Uterus (tissue), 4 donors: Measurements from ENCODE around the gene LYZL6. TPM values are rescaled to one million over a fixed set of nuclear protein-coding genes. Genes with fewer than 3 reads are reported as not detected.

Experiments used
- DNase-seq, 2 donors: peaks; one replicate each; pipeline ENCODE4 v3.0.0-alpha.2; 2019 to 2020
- H3K27ac ChIP-seq, 2 donors: fragments of 200-600 bp; sonication (generic); 1 replicate in 1 of 2; 2 replicates in 1 of 2; pipeline ENCODE4 v1.5.1; 2016 to 2018
- H3K27me3 ChIP-seq, 2 donors: fragments of 200-600 bp; sonication (generic); one replicate each; pipeline ENCODE4 v1.5.1; 2018 to 2019; ENCODE audit warnings: control low read depth in 1 of 2
- H3K36me3 ChIP-seq, 2 donors: fragments of 200-600 bp; sonication (generic); one replicate each; pipeline ENCODE4 v1.5.1; 2019; ENCODE audit warnings: control low read depth in 1 of 2
- H3K4me1 ChIP-seq, 2 donors: fragments of 200-600 bp; sonication (generic); one replicate each; pipeline ENCODE4 v1.5.1; 2018 to 2019; ENCODE audit warnings: control low read depth in 1 of 2
- H3K4me3 ChIP-seq, 2 donors: fragments of 200-600 bp; sonication (generic); 1 replicate in 1 of 2; 2 replicates in 1 of 2; pipeline ENCODE4 v1.5.1; 2018 to 2019; ENCODE audit warnings: mild to moderate bottlenecking in 1 of 2
- H3K9me3 ChIP-seq, 2 donors: fragments of 200-600 bp; sonication (generic); one replicate each; pipeline ENCODE4 v1.5.1; 2019; ENCODE audit warnings: control low read depth in 1 of 2
- POLR2A ChIP-seq, 2 donors: fragments of 450-650 bp; IDR thresholded peaks; one replicate each; pipeline ENCODE4 v1.6.1; 2016; ENCODE audit warnings: antibody characterized with exemption in 2 of 2, mild to moderate bottlenecking in 1 of 2, moderate library complexity in 1 of 2
- intact Hi-C: fragments of 100-400 bp; cut with DNase I; formaldehyde crosslinking; loops from one replicate; pipeline ENCODE4 v1.15.1; 2023; ENCODE audit warnings: low total_unique reads
- total RNA-seq, 4 donors: library from RNA; depleted of rRNA in 3 of 4; stranded (reverse); fragments of >200 nt in 3 of 4; gene quantifications; one replicate each; pipeline versions ENCODE4 v1.1.0 to v1.2.4, GENCODE V29; 2014 to 2023
- TF ChIP-seq, protein P1 (sequence below), 4 experiments: fragments of 200-600 bp in 2 of 4; fragments of 450-650 bp in 2 of 4; sonication (generic) in 2 of 4; IDR thresholded peaks; one replicate each; pipeline ENCODE4 v1.5.1; 2016 to 2019; ENCODE audit warnings: antibody characterized with exemption in 4 of 4, mild to moderate bottlenecking in 2 of 4, moderate library complexity in 1 of 4
- donor health status: DM: yes; HTN: yes; CAD: no.

Gene LYZL6
- total RNA-seq, 4 donors from 2014 or later, result not detected

DNA sequence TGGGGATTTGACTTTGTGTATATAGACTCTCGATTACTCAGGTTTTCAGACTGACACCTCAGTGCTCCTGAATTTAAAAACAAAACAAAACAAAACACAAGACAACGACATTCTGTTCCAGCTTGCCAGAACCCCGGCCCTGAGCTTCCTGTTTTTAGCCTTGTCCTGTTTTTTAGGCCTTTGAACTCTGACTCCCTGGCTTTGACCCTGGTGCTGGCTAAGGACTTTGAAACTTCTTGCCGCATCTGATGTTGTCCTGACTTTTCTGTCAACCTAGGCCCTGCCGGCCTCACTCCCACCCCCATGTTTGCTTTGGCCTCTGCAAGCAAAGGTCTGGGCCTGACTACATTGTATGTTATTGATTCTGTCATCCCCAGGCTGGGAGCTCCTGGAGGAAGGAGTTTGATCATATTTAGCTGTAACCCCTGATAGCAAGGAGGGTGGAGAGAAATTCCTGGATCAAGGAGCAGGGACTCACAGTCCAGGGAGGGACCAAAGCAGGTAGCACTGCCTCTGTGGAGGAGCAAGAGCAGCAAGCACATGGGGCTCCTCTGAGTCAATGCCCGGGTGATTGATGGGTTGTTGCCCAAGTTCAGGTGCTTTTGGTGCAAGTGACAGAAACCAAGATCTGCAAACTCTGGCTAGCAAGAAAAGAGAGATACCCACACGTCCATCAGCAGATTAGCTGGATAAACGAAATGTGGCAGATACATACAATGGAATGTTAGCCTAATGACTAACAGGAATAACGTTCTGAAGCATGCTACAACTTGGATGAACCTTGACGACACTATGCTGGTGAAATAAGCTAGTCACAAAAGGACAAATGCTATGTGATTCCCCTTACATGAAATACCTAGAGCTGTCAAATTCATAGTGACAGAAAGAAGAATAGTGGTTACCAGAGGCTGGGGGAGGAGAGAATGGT, 30.1 kb upstream of the LYZL6 start:
- H3K4me3 ChIP-seq, result no peak overlapping the region
- no peak for DNase-seq
- TF ChIP-seq, protein P1, sequence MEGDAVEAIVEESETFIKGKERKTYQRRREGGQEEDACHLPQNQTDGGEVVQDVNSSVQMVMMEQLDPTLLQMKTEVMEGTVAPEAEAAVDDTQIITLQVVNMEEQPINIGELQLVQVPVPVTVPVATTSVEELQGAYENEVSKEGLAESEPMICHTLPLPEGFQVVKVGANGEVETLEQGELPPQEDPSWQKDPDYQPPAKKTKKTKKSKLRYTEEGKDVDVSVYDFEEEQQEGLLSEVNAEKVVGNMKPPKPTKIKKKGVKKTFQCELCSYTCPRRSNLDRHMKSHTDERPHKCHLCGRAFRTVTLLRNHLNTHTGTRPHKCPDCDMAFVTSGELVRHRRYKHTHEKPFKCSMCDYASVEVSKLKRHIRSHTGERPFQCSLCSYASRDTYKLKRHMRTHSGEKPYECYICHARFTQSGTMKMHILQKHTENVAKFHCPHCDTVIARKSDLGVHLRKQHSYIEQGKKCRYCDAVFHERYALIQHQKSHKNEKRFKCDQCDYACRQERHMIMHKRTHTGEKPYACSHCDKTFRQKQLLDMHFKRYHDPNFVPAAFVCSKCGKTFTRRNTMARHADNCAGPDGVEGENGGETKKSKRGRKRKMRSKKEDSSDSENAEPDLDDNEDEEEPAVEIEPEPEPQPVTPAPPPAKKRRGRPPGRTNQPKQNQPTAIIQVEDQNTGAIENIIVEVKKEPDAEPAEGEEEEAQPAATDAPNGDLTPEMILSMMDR (IDR thresholded peaks at IDR 0.05), result no peak
- TF ChIP-seq POLR2A (IDR thresholded peaks at IDR 0.05), result no peak
- H3K9me3 ChIP-seq, result no peaks in the 10 kb centered on the region
- peak overlapping the region in 1 of 2 donors; percentile 21 for H3K27ac ChIP-seq
- no peaks in the 10 kb centered on the region for H3K4me1 ChIP-seq
- no peaks in the 10 kb centered on the region for H3K36me3 ChIP-seq
- H3K27me3 ChIP-seq, result no peaks in the 10 kb centered on the region
- intact Hi-C loops, result no loop called here

DNA sequence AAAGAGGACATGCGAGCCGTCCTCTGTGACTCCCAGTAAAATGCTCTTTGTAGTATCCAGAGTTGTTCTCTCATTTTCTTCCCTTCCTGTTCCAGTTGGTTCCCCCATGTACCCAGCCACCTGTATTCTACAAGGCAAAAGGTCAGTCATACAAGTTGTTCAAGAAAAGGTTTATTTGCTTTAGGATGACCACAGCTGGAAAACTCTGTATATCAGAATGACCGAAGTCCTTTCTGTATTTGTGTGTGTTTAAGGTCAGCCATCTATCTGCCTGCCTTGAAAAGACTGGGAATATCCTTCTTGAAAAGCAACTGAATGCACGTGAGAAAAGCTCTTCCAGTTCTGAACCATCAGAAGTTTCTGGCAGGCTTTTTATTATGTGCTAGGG, 29.4 kb upstream of the LYZL6 start:
- intact Hi-C loops, result no loop called here
- H3K27me3 ChIP-seq, result no peaks in the 10 kb centered on the region
- H3K27ac ChIP-seq, result peak overlapping the region in 1 of 2 donors; percentile 21
- H3K36me3 ChIP-seq, result no peaks in the 10 kb centered on the region
- no peak overlapping the region for H3K4me3 ChIP-seq
- H3K9me3 ChIP-seq, result no peaks in the 10 kb centered on the region
- no peaks in the 10 kb centered on the region for H3K4me1 ChIP-seq
- no peak for TF ChIP-seq POLR2A (IDR thresholded peaks at IDR 0.05)
- TF ChIP-seq, protein P1 (IDR thresholded peaks at IDR 0.05), result no peak
- DNase-seq, result no peak

DNA sequence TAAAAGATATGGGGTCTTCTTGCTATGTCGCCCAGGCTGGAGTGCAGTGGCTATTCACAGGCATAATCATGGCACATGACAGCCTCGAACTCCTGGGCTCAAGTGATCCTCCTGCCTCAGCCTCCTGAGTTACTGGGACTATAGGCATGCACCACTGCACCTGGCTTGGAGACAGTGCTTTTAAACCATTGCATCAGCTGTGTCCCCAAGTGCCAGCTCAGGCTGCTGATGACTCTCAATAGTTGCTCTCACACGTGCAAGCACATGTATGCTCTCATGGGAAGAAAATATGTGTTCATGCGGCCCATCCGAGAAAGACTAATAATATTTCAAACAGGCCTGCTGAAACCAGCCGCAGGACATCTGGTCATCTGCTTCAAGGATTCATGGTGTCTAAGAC, 29.0 kb upstream of the LYZL6 start:
- no peak overlapping the region for H3K4me3 ChIP-seq
- no peaks in the 10 kb centered on the region for H3K4me1 ChIP-seq
- peak overlapping the region in 1 of 2 donors; percentile 27 for H3K27ac ChIP-seq
- DNase-seq, result no peak
- intact Hi-C loops, result no loop called here
- TF ChIP-seq, protein P1 (IDR thresholded peaks at IDR 0.05), result no peak
- no peak for TF ChIP-seq POLR2A (IDR thresholded peaks at IDR 0.05)
- H3K27me3 ChIP-seq, result no peaks in the 10 kb centered on the region
- no peaks in the 10 kb centered on the region for H3K36me3 ChIP-seq
- H3K9me3 ChIP-seq, result no peaks in the 10 kb centered on the region

DNA sequence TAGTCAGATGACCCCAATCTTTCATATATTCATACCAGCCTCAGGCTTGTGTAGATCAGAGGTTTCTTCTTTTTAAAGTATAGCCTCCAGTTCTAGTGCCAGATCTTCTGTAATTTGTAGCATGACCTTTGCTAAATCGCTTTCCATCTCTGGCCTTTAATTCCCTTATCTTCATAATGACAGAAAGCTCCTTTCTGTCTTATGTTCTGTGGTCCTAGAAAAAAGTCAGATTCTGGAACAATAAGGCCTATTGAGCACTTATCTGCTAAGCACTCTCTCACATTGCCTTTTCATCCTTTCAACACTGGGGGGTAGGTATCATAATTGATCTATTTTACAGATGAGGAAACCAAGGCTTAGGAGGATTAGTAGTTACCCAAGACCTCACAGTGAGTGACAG, 28.6 kb upstream of the LYZL6 start:
- no peak for DNase-seq
- intact Hi-C loops, result no loop called here
- H3K27ac ChIP-seq, result peak overlapping the region in 1 of 2 donors; percentile 27
- no peak overlapping the region for H3K4me3 ChIP-seq
- no peaks in the 10 kb centered on the region for H3K36me3 ChIP-seq
- TF ChIP-seq POLR2A (IDR thresholded peaks at IDR 0.05), result no peak
- TF ChIP-seq, protein P1 (IDR thresholded peaks at IDR 0.05), result no peak
- H3K4me1 ChIP-seq, result no peaks in the 10 kb centered on the region
- H3K27me3 ChIP-seq, result no peaks in the 10 kb centered on the region
- no peaks in the 10 kb centered on the region for H3K9me3 ChIP-seq

DNA sequence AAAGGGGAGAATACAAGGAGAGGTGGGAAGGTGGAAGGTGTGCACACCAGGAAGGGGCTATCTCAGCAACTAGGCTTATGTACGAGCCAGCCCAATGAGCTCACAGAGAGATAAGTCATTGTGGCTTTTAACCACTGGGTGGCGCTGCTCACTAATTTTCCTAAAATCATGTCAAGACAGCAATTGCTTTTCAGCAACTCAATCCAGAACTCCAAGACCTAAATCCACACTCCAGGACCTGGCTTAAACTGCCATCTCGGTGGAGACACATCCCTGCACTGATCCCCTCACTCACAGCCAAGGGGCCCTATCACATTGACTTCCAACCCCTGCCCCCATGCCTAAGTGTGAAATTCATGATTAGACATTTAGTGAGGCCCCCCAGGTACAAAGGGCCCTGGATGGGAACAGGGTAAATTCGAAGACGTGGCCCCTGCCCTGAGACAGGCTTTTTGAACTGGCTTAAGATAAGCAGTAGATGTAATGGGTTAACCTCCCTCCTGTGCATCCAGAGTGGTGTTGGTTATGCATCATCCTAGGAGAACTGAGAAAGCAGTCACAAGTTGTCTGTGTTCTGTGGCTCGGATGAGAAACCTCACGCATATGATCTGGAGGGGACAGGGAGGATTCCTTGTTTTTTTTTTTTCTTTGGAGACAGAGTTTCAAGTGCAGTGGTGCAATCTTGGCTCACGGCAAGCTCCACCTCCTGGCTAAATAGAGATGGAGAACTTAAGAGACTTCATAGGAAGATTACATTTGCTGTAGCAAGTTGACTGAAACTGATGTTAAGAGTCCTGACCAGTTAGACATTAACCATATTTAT, 26.3 kb upstream of the LYZL6 start:
- DNase-seq, result peak; percentile 33 to 70
- intact Hi-C loops, result no loop called here
- no peaks in the 10 kb centered on the region for H3K36me3 ChIP-seq

More for the DNA sequence above, 26.3 kb upstream of the LYZL6 start:
- TF ChIP-seq POLR2A (IDR thresholded peaks at IDR 0.05), result no peak
- TF ChIP-seq, protein P1 (IDR thresholded peaks at IDR 0.05), result peak; percentile 48 to 82 (median 64)
- Histone ChIP-seq H3K4me3 (no peak overlapping the region), H3K27me3 (no peaks in the 10 kb centered on the region), H3K4me1 (no peaks in the 10 kb centered on the region), H3K9me3 (no peaks in the 10 kb centered on the region), H3K27ac (no peak overlapping the region)
